Activated CD4-positive, alpha-beta T cell treated with anti-CD3 and anti-CD28 coated beads, Interleukin-2, amount 50 U/mL, for 1 hour (primary cell): Measurements from ENCODE around the gene TRIM61.
"Not testable (repeated sequence)": the region's sequence is repeated elsewhere in the genome, so short reads cannot be mapped to it uniquely, and the experiment has no call there.

Experiments used
- DNase-seq: peaks from one replicate; pipeline ENCODE4 v3.0.0-alpha.2; 2020

The TRIM61 gene

DNA sequence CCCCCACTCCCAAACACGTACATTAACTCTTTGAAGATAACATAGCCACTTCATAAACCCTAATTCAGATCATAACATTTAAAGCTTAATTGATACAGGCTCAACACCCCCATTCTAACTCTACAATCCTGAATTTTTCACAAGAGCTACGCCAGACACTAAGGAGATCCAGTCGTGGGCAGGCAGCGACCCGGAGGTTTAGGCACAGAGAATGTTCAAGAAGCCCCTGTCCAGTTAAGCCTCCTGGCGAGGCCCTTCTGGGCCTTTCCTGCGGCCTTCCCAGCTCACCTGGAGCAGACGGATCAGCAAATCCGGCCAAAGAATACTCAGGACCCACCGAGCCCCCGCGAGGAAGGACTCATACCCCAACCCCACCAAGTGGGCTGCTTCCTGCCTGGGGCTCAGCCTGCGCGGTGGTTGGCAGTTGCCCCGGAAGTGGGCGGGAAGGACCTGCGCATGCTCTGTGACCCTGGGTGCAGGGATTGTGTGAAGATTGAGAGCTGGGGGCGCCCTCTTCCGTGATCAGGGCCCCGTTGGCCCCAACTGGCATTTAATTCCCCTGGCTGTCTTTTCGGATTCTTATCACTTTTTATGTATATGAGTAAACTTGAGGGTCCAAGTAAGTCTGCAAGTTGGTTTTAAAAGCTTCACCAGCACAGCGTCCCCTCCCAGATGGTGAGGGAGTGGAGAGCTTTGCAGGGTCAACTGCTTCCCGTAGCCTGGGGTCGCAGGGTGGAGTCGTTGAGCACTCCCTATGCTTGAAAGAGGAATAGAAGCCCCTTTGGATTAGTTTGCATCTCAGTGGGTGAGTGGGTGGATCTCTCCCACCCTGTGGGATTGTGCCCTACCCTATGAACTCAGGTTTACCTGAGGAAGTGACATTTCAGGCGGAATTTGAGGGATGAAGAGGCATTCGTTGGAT lies at the start of gene TRIM61:
TSS of gene TRIM61 (minus strand) at position 415 of the 922 bp plus-strand sequence. CDS start 7,655 bp downstream, outside the sequence.
- peak; percentile 31 for DNase-seq

DNA sequence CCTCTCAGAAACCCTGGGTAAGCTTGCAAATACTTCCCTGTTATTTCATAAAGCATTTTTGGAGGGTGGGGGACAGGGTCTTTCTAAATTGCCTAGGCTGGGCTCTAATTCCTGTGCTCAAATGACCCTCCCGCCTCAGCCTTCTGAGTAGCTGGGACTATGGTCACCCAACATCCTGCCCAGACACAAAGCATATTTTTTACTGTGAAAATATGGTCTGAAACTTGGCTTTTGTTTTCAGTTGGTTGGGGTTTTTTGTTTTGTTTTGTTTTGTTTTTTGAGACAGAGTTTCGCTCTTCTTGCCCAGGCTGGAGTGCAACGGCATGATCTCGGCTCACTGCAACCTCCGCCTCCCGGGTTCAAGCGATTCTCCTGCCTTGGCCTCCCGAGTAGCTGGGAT lies 48.3 kb upstream of the TRIM61 start:
- DNase-seq = not testable (repeated sequence)

DNA sequence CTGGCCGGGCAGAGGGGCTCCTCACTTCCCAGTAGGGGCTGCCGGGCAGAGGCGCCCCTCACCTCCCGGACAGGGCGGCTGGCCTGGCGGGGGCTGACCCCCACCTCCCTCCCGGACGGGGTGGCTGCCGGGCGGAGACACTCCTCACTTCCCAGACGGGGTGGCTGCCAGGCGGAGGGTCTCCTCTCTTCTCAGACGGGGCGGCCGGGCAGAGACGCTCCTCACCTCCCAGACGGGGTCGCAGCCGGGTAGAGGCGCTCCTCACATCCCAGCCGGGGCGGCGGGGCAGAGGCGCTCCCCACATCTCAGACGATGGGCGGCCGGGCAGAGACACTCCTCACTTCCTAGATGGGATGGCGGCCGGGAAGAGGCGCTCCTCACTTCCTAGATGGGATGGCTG lies 42.5 kb upstream of the TRIM61 start:
- DNase-seq = not testable (repeated sequence)

DNA sequence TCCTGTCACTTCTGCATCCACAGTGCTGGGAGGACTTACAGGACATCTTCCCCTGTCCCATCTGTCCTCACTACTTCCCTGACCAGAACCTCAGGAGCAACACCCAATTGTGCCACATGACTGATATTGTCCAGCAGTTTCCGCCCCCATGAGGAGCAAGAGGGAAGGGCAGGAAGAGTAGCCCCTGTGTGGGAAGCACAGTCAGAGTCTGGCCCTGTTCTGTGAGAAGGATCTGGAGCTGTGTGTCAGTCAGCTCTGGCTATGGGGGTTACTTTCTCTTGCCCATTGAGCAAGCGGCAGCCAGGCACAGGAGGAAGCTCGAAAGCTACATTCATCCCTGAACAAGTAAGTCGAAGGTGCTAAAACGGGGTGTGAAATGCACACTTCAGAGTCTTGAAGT lies 39.5 kb upstream of the TRIM61 start:
- DNase-seq = no peak

DNA sequence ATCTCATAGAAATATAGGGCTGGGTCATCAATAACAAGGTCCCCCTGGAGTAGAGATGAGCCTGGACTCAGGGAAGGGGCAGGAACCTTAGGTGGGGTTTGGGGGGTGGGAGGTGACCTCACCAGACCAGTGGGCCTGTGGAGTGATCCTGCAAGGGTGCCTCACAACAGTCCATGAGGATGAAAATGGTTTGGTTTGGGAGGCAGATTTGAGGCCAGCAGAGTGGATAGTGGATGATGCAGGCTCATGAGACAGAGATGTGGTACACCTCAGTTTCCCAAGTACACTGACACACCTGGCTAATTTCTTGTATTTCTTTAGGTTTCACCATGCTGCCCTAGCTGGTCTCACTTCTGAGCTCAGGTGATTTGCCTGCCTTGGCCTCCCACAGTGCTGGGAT lies 36.2 kb upstream of the TRIM61 start:
- DNase-seq = no peak

DNA sequence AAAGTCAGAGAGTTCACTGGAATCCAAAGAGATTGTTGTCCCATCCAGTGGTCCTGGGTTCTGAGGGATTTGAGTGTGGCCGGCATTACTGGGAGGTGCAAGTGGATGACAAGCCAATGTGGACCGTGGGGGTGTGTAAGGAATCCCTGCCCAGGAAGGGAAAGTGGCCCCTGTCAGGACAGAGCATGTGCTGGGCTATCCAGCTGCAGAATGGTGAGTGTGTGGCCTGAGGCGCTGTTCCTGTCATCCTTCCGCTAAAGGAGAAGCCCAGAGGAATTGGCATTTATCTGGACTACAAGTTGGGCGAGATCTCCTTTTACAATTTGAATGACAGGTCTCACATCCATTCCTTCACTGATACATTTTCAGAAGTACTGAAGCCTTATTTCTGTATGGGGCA lies 33.9 kb upstream of the TRIM61 start:
- DNase-seq = no peak

DNA sequence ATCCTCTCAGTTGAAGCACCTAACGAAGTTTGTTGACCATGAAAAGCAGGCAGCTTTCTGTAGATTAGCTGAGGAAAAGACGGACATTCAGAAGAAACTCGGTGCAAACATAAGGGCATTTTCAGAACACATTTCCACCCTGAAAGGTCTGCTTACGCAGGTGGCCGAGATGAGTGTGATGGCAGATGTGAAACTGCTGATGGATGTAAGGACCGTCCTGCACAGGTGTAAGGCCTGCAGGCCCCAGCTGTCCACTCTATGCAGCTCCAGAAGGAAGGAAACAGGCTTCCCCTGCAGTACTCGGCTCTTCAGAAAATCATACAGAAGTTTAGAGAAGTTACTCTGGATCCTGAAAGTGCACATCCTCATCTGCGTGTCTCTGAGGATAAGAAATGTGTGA lies 33.5 kb upstream of the TRIM61 start:
- no peak for DNase-seq

DNA sequence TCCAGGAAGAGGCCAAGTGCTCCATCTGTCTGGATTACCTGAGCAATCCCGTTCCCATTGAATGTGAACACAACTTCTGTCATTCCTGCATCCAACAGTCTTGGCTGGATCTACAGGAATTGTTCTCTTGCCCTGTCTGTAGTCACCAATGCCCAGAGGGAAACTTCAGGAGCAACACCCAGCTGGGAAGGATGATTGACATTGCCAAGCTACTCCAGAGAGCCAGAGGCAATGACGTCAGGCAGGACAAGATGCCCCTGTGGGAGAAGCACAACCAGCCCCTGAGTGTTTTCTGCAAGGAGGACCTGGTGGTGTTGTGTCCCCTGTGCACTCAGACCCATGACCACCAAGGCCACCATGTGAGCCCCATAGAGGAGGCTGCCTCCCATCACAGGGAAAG lies 33.0 kb upstream of the TRIM61 start:
- no peak for DNase-seq

DNA sequence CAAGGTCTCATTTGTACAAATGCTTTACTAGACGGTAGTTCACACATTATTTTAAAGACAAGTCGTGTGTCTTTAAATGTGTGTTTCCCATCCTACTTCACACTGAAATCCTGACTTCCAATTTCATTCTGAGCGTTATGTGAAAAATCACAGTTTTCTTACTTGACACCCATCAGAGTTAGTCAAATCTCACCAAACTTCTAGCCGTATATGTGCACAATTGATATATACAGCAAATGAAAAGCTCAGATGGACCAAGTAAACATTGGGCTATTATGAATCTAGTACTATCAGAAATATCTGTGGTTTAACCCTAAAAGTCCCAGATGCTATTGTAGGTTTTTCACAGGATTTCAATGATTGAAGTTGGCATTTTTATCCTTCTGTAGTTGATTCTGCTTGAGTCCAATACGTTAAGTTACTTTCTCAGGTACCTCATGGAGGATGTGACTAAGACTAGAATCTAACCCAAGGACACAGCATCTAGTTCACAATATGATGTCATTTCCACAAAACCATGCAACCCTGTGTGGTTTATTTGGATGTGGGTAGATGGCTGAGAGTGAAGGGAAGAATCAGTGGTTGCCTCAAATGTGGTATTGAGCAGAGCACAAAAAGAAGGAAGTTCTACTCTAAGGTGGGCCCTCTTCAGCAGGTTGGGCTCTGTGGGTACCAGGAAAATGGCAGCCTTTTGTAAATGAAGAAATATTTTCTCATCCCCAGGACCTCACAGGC lies 32.2 kb upstream of the TRIM61 start:
- no peak for DNase-seq

DNA sequence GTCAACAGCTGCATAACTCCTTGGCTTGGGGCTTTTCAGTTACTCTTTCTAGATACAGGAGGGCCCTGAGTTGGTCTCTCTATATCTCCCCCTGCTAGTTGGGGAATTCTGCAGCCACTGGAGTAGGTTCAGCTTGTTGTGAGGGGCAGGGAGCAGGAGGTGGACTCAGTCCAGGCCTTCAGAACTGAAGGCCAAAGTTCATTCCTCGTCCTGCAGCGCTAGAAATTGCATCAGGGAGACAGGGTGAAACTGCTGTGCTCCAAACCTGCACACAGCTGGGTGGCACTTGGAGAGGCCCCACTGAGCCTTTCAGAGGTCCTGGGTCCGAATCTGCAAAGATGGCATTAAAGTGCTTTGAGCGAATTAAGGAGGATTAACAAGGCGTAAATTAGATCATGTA lies 29.4 kb upstream of the TRIM61 start:
- DNase-seq = no peak

DNA sequence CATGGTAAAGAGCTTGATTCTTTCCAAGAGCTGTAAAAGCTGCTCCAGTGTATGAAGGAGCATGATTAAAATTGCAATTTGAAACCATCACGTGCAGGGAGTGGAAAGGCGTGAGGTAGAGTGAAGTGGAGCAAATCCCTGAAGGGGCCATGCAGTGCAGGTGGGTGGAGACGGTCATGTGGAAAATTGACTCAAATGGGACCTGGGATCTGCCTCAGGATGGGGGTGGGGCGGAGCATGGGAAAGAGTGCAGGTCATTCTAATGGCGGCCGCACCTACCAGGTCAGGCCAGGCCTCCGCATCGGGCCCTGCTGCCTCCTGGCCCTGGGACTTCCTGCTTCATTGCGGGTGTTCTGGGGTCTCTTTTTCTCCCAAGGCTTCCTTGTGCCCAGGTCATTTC lies 29.0 kb upstream of the TRIM61 start:
- no peak for DNase-seq

DNA sequence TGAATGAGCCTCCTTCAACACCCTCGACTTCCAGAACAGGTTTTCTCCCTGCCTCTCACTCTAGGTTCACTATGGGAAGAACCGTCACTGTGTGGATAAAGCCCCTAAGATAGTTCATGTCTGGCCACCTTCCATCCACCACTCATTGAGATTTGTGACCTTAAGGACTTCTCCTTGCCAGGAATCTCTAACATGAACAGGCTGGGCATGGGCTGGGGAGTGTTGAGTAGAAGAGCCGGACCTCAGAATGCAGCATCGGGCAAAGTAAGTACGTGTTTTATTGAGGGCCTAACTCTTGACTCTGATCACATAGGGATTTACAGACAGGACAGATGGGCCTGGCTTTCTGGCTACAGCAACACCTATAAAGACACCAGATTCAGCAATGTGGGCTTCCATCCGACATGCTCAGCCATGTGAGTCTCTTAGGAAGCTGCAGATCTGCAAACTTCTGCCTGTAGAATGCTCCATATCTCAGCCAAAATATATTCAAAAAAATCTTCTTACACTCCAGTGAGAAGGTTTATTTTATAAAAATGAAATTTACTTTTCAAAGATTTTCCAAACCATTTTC lies 28.0 kb upstream of the TRIM61 start:
- DNase-seq = no peak

DNA sequence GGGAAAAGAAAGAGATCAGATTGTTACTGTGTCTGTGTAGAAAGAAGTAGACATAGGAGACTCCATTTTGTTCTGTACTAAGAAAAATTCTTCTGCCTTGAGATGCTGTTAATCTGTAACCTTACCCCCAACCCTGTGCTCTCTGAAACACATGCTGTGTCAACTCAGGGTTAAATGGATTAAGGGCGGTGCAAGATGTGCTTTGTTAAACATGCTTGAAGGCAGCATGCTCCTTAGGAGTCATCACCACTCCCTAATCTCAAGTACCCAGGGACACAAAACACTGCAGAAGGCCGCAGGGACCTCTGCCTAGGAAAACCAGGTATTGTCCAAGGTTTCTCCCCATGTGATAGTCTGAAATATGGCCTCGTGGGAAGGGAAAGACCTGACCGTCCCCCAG lies 24.5 kb upstream of the TRIM61 start:
- not testable (repeated sequence) for DNase-seq

DNA sequence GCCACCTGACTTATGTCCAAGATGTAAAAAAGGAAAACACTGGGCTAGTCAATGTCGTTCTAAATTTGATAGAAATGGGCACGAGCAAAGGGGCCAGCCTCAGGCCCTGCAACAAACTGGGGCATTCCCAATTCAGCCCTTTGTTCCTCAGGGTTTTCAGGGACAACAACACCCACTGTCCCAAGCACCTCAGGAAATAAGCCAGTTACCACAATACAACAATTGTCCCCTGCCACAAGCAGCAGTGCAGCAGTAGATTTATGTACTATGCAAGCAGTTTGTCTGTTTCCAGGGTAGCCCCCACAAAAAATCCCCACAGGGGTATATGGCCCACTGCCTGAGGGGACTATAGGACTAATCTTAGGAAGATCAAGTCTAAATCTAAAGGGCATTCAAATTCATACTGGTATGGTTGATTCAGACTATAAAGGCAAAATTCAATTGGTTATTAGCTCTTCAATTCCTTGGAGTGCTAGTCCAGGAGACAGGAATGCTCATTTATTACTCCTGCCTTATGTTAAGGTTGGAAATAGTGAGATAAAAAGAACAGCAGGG lies 21.1 kb upstream of the TRIM61 start:
- DNase-seq = not testable (repeated sequence)

DNA sequence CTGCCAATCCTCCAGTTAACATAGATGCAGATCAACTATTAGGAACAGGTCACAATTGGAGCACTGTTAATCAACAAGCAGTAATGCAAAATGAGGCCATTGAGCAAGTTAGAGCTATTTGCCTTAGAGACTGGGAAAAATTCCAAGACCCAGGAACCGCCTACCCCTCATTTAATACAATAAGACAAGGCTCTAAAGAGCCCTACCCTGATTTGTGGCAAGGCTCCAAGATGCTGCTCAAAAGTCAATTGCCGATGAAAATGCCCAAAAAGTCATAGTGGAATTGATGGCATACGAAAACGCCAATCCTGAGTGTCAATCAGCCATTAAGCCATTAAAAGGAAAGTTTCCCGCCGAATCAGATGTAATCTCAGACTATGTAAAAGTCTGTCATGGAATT lies 20.5 kb upstream of the TRIM61 start:
- DNase-seq = no peak

DNA sequence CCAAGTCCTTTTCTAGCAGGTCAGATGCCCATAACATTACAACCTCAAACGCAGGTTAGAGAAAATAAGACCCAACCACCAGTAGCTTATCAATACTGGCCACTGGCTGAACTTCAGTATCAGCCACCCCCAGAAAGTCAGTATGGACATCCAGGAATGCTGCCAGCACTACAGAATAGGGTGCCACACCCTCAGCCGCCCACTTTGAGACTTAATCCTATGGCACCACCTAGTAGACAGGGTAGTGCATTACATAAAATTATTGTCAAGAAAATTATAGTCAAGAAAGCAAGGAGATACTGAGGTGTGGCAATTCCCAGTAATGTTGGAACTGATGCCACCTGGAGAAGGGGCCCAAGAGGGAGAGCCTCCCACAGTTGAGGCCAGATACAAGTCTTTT lies 19.9 kb upstream of the TRIM61 start:
- no peak for DNase-seq

DNA sequence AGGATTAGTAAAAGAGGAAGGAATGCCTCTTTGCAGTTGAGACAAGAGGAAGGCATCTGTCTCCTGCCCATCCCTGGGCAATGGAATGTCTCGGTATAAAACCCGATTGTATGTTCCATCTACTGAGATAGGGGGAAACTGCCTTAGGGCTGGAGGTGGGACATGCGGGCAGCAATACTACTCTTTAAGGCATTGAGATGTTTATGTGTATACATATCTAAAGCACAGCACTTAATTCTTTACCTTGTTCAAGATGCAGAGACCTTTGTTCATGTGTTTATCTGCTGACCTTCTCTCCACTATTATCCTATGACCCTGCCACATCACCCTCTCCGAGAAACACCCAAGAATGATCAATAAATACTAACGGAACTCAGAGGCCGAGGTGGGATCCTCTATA lies 18.7 kb upstream of the TRIM61 start:
- not testable (repeated sequence) for DNase-seq

DNA sequence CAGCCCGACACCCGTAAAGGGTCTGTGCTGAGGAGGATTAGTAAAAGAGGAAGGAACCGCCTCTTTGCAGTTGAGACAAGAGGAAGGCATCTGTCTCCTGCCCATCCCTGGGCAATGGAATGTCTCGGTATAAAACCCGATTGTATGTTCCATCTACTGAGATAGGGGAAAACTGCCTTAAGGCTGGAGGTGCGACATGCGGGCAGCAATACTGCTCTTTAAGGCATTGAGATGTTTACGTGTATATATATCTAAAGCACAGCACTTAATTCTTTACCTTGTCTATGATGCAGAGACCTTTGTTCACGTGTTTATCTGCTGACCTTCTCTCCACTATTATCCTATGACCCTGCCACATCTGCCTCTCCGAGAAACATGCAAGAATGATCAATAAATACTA lies 13.3 kb upstream of the TRIM61 start:
- not testable (repeated sequence) for DNase-seq

DNA sequence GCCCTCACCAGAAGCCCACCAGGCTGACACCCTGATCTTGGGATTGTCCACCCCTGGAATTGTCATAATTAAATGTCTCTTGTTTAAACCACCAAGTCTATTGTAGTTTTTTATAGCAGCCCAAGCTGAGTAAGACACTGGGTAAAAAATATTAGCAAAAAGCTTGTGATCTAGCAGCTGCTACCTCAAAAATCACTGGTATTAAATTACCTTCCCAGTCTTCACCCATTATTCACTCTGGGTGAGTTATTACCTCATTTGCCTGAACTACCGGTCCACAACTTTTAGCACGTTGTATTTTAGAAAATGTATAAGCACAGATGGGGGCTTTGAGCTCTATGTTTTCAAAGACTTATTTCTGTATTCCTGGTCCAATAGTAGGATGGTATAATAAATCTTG lies 12.0 kb upstream of the TRIM61 start:
- DNase-seq = no peak

DNA sequence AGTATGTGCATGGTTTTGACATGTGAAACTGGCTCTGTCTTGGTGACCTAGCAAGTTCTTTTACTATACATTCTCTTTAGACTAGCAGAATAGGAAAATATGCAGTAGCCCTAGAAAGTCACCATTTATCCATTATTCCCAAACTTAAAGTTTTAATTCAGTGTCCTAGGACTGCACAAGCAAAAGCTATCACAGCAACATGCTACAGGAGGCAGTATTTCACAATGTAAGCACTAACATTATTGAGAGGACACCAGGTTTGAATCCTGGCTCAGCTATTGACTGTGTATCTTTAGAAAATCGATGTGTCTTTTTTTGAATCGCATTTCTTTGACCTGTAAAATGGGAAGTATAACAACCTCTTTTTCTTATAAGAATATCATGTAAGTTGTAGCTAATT lies 5.5 kb downstream of the TRIM61 start:
- not testable (repeated sequence) for DNase-seq

DNA sequence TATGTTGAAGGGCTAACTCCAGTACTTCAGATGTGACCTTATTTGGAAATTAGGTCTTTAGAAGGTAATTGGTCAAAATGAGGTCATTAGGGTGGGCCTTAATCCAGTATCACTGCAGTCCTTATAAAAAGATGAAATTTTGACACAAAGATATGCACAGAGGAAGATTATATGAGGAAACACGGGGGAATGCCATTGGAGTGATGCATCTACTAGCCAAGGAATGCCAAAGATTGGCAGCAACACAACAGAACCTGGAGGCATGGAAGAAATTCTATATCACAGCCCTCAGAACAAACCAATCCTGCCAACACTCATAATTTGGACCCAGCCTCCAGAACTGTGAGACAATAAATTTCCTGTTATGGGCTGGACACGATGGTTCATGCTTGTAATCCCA lies 17.6 kb downstream of the TRIM61 start:
- no peak for DNase-seq

DNA sequence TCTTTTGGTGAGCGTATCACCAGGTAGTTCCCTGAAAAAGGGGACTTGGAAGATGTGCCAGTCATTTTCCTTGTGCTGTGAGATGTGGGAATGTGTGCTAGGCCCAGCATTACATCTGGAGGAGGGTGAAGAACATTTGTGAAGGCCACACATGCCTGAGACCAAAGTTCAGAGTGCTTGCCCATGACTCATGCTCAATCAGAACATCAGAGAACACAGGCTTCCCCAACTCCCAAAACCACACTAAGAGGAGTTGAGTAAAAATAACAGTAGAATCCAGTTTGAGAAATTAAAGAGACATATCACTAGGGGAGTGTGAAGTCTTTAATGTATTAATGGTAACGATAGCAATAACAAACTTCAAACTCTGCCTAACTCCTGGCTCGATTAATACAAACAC lies 18.0 kb downstream of the TRIM61 start:
- DNase-seq = not testable (repeated sequence)
